Prostate gland (tissue), 2 donors: ENCODE results near the gene SPARCL1.

Source experiments
- CTCF ChIP-seq, 4 experiments: fragments of 200-600 bp in 2 of 4; fragments of 450-650 bp in 2 of 4; sonication (generic) in 2 of 4; IDR thresholded peaks; 1 replicate in 3 of 4; 2 replicates in 1 of 4; pipeline ENCODE4 v1.5.1; 2016 to 2019; ENCODE audit warnings: antibody characterized with exemption in 4 of 4, mild to moderate bottlenecking in 2 of 4, moderate library complexity in 2 of 4
- POLR2A ChIP-seq: fragments of 450-650 bp; IDR thresholded peaks from one replicate; pipeline ENCODE4 v1.6.1; 2016; ENCODE audit warnings: antibody characterized with exemption, mild to moderate bottlenecking
- POLR2AphosphoS5 ChIP-seq: sonication (generic); formaldehyde crosslinking; IDR thresholded peaks from one replicate; pipeline ENCODE4 v1.6.1; 2017; ENCODE audit warnings: antibody characterized with exemption

GRCh38 chr4:87541521-87541920, 12.3 kb upstream of the SPARCL1 start:
- no peak for TF ChIP-seq CTCF (IDR thresholded peaks at IDR 0.05)
- no peak for TF ChIP-seq POLR2A
- TF ChIP-seq POLR2AphosphoS5: no peak
